GM21526 (cell line): ENCODE measurements around the gene FAM114A2.

Source experiments
- ATAC-seq: cut with Tn5 transposase; IDR thresholded peaks from one replicate; pipeline ENCODE4 v1.9.1; 2021; ENCODE audit warnings: moderate library complexity; ENCODE audit not compliant: unreplicated experiment, low FRiP score

The FAM114A2 gene

GRCh38 chr5:153952893-153953292, 85.8 kb downstream of the FAM114A2 start:
- no peak for ATAC-seq

GRCh38 chr5:153952057-153952456, 86.7 kb downstream of the FAM114A2 start:
- no peak for ATAC-seq

DNA sequence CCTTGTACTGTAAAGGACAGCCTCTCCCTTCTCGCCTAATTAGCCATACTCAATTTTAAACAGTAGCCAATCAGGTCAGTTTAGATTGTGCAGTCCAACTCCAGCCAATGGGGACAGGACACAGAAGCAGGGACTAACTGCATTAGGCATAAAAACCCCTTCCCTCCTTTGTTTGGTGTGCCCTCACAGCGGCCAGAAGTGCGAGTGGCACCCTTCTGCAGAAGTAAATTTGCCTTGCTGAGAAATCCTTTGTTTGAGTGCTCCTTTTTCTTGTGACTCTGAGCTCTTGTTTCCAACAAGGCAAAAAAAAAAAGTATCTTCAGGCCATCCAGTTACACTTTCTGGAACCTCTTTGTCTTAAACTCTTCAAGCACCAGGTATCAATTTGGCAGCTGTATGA, 97.4 kb downstream of the FAM114A2 start:
- no peak for ATAC-seq
